HCT116 (cell line): ENCODE results near the gene CPTP. TPM values are rescaled to one million over a fixed set of nuclear protein-coding genes. Genes with fewer than 3 reads are reported as not detected.

Source experiments
- ATAC-seq: fragments of 200-7000 bp; cut with Tn5 transposase; 2 replicates; pipeline ENCODE4 v1.9.1; 2020; ENCODE audit warnings: mild to moderate bottlenecking, moderate library complexity
- BruUV-seq: library from RNA; stranded (reverse); fragments of 400-500 nt; replicated peaks from 2 replicates; lab custom pipeline; 2021; lab: Mats Ljungman, UMichigan
- CTCF ChIA-PET: fragments of 300-600 bp; sonication (Branson Sonifier 250); formaldehyde crosslinking; loops from one replicate; lab custom pipeline; 2021; ENCODE audit warnings: antibody characterized with exemption; lab: Charles Lee
- POLR2A ChIA-PET: fragments of 300-600, 350-600 bp; sonication (Branson Sonifier 250); formaldehyde crosslinking; loops from one replicate; lab custom pipeline; 2021; ENCODE audit warnings: antibody characterized with exemption; lab: Charles Lee
- RAD21 ChIA-PET, 2 experiments: fragments of 300-600 bp; sonication (Branson Sonifier 250); formaldehyde crosslinking; loops; one replicate each; lab custom pipeline; 2023; ENCODE audit warnings: low total read pairs in 2 of 2; ENCODE audit not compliant: uncharacterized antibody in 2 of 2, unreplicated experiment in 2 of 2, low non-redundant PET in 1 of 2; lab: Charles Lee
- DNase-seq: peaks from one replicate; pipeline ENCODE4 v3.0.0-alpha.2; 2010; ENCODE audit warnings: low read depth, low spot score
- H2AFZ ChIP-seq: fragments of 200-600 bp; shearing (Covaris generic), sonication (generic); 2 replicates; pipeline ENCODE4 v1.6.1; 2017; ENCODE audit warnings: low read depth, mixed run types, mixed read lengths, antibody characterized with exemption, low read length; ENCODE audit not compliant: poor library complexity, severe bottlenecking
- H3K27ac ChIP-seq: 2 replicates; pipeline ENCODE4 v1.5.1; 2012; ENCODE audit warnings: low read depth, low read length
- H3K27me3 ChIP-seq: fragments of 200-600 bp; sonication (generic); 2 replicates; pipeline ENCODE4 v1.6.1; 2016; ENCODE audit warnings: mixed run types, low read length, mixed read lengths; ENCODE audit not compliant: insufficient read depth
- H3K36me3 ChIP-seq, 2 experiments: fragments of 200-500 bp in 1 of 2; fragments of 200-600 bp in 1 of 2; sonication (Bioruptor generic) in 1 of 2; sonication (generic) in 1 of 2; 2 replicates each; pipeline versions ENCODE4 v1.5.1 to v1.6.1; 2014 to 2016; ENCODE audit warnings: low read length in 2 of 2, inconsistent platforms in 1 of 2, mixed read lengths in 1 of 2, mixed run types in 1 of 2; ENCODE audit not compliant: insufficient read depth in 2 of 2, control insufficient read depth in 1 of 2
- H3K4me1 ChIP-seq, 2 experiments: fragments of 200-600 bp in 1 of 2; sonication (generic) in 1 of 2; 2 replicates each; pipeline versions ENCODE4 v1.5.1 to v1.6.1; 2012 to 2017; ENCODE audit warnings: low read length in 2 of 2, inconsistent platforms in 1 of 2, mild to moderate bottlenecking in 1 of 2, mixed read lengths in 1 of 2, mixed run types in 1 of 2, moderate library complexity in 1 of 2; ENCODE audit not compliant: insufficient read depth in 2 of 2, control insufficient read depth in 1 of 2
- H3K4me2 ChIP-seq: fragments of 200-600 bp; sonication (generic); 2 replicates; pipeline ENCODE4 v1.6.1; 2017; ENCODE audit warnings: mixed run types, low read length, mixed read lengths
- H3K4me3 ChIP-seq, 2 experiments: fragments of 200-600 bp in 1 of 2; sonication (generic) in 1 of 2; replicated peaks in 1 of 2; 2 replicates each; pipeline ENCODE4 v1.5.1; 2011 to 2016; ENCODE audit warnings: low read length in 2 of 2, control low read depth in 1 of 2, low read depth in 1 of 2, mild to moderate bottlenecking in 1 of 2, mixed read lengths in 1 of 2, mixed run types in 1 of 2
- H3K79me2 ChIP-seq: fragments of 200-600 bp; sonication (generic); 2 replicates; pipeline ENCODE4 v1.6.1; 2017; ENCODE audit warnings: mild to moderate bottlenecking, mixed run types, low read length, moderate library complexity, mixed read lengths; ENCODE audit not compliant: insufficient read depth
- H3K9ac ChIP-seq: fragments of 200-600 bp; sonication (generic); 2 replicates; pipeline ENCODE4 v1.6.1; 2016; ENCODE audit warnings: low read length, mixed read lengths
- H3K9me2 ChIP-seq: fragments of 200-600 bp; sonication (generic), shearing (Covaris generic); 2 replicates; pipeline ENCODE4 v1.6.1; 2017; ENCODE audit warnings: mixed run types, mild to moderate bottlenecking, moderate library complexity; ENCODE audit not compliant: insufficient read depth
- H3K9me3 ChIP-seq, 2 experiments: fragments of 200-500 bp in 1 of 2; fragments of 200-600 bp in 1 of 2; sonication (Bioruptor generic) in 1 of 2; sonication (generic) in 1 of 2; 2 replicates each; pipeline ENCODE4 v1.6.1; 2014 to 2017; ENCODE audit warnings: low read length in 2 of 2, mixed read lengths in 2 of 2, inconsistent platforms in 1 of 2, low read depth in 1 of 2, mild to moderate bottlenecking in 1 of 2, mixed run types in 1 of 2, moderate library complexity in 1 of 2; ENCODE audit not compliant: control insufficient read depth in 1 of 2, insufficient read depth in 1 of 2
- H4K20me1 ChIP-seq: fragments of 200-600 bp; sonication (generic), shearing (Covaris generic); 2 replicates; pipeline ENCODE4 v1.6.1; 2017; ENCODE audit warnings: mixed run types, mild to moderate bottlenecking, moderate library complexity; ENCODE audit not compliant: insufficient read depth
- CBX3 ChIP-seq: IDR thresholded peaks from 2 replicates; pipeline ENCODE4 v1.6.1; 2012; ENCODE audit warnings: low read depth
- CEBPB ChIP-seq: IDR thresholded peaks from 2 replicates; pipeline ENCODE4 v1.6.1; 2012; ENCODE audit warnings: low read depth
- CTCF ChIP-seq, 3 experiments: fragments of 200-600 bp in 1 of 3; sonication (generic) in 1 of 3; IDR thresholded peaks in 2 of 3; conservative IDR thresholded peaks in 1 of 3; 2 replicates each; pipeline ENCODE4 v1.5.1; 2012 to 2017; ENCODE audit warnings: low read depth in 2 of 3, low read length in 2 of 3, antibody characterized with exemption in 1 of 3, borderline replicate concordance in 1 of 3, control low read depth in 1 of 3, mild to moderate bottlenecking in 1 of 3, mixed read lengths in 1 of 3, mixed run types in 1 of 3, moderate library complexity in 1 of 3; ENCODE audit not compliant: insufficient read depth in 1 of 3
- EZH2 ChIP-seq: fragments of 200-600 bp; sonication (generic); IDR thresholded peaks from 2 replicates; pipeline ENCODE4 v1.6.1; 2017; ENCODE audit warnings: antibody characterized with exemption, mixed run types
- EZH2phosphoT487 ChIP-seq: fragments of 200-600 bp; IDR thresholded peaks from 2 replicates; pipeline ENCODE4 v1.6.1; 2018; ENCODE audit warnings: antibody characterized with exemption, borderline replicate concordance
- FOSL1 ChIP-seq: IDR thresholded peaks from 2 replicates; pipeline ENCODE4 v1.6.1; 2012; ENCODE audit warnings: low read depth
- MAX ChIP-seq: IDR thresholded peaks from 2 replicates; pipeline ENCODE4 v1.6.1; 2012
- SP1 ChIP-seq: IDR thresholded peaks from 2 replicates; pipeline ENCODE4 v1.6.1; 2012; ENCODE audit warnings: low read depth
- TCF7L2 ChIP-seq: IDR thresholded peaks from 2 replicates; pipeline ENCODE4 v1.7.0; 2011; ENCODE audit warnings: borderline replicate concordance, inconsistent platforms; ENCODE audit not compliant: insufficient read depth, insufficient read length; ENCODE audit errors: extremely low read depth
- ZNF274 ChIP-seq: fragments of 200-500 bp; sonication (Bioruptor generic); IDR thresholded peaks from 2 replicates; pipeline ENCODE4 v1.6.1; 2014; ENCODE audit warnings: mild to moderate bottlenecking, low read depth, low read length, inconsistent platforms
- intact Hi-C: fragments of 100-400 bp; cut with micrococcal nuclease; formaldehyde crosslinking; loops from 2 replicates; pipeline ENCODE4 v1.10.0; 2022
- total RNA-seq: library from RNA; stranded (reverse); gene quantifications from one replicate; pipeline ENCODE4 v1.2.1, GENCODE V29; 2021; ENCODE audit not compliant: unreplicated experiment

CPTP gene
- total RNA-seq, 1 experiment from 2014 or later = 16.3 TPM

- BruUV-seq = no TSS peak
- no peak overlapping the region for H3K4me3 ChIP-seq
- TF ChIP-seq MAX (no peak), CBX3 (no peak), FOSL1 (no peak), CEBPB (no peak), EZH2 (no peak), SP1 (no peak), ZNF274 (no peak), CTCF (IDR thresholded peaks at IDR 0.05 in 2 of 3, conservative IDR thresholded peaks at IDR 0.05 in 1 of 3; ENCODE audit: borderline replicate concordance in 1 of 3, insufficient read depth in 1 of 3, low read depth in 2 of 3, low read length in 2 of 3) (no peak), EZH2phosphoT487 (no peak), TCF7L2 (no peak)
- no peaks in the 10 kb centered on the region for H3K9me3 ChIP-seq
- H3K4me2 ChIP-seq = no peak overlapping the region
- peaks cover 2 to 16% of the 10 kb centered on the region in 2 experiments; a peak in 3 of 4 replicates for H3K4me1 ChIP-seq
- DNase-seq (no peak), ATAC-seq (no peak)
- H3K9me2 ChIP-seq = no peaks in the 10 kb centered on the region
- ChIA-PET CTCF (interaction anchor here (1.6 kb wide), 1 partner anchor 8 kb away, joined by 6 read pairs; no protein-coding TSS in a partner anchor), POLR2A (no interaction called here), RAD21 (no interaction called here)
- H3K9ac ChIP-seq = no peak overlapping the region
- H3K27ac ChIP-seq = no peak overlapping the region
- no peaks in the 10 kb centered on the region for H3K36me3 ChIP-seq
- H3K27me3 ChIP-seq = no peaks in the 10 kb centered on the region
- H3K79me2 ChIP-seq = no peaks in the 10 kb centered on the region
- H2AFZ ChIP-seq = no peak overlapping the region
- H4K20me1 ChIP-seq = no peaks in the 10 kb centered on the region
- intact Hi-C loops = no loop called here
These were observed 25.5 kb upstream of the CPTP start for GRCh38 chr1:1298861-1299685.
